DOHH2 (cell line): ENCODE measurements around the gene COPS3.

Source experiments
- H3F3A ChIP-seq: fragments of 200-600 bp; sonication (generic), shearing (Covaris generic); 2 replicates; pipeline ENCODE4 v1.6.0; 2016; ENCODE audit warnings: antibody characterized with exemption, mild to moderate bottlenecking; ENCODE audit not compliant: control insufficient read depth, insufficient read depth
- H3K27ac ChIP-seq: fragments of 200-600 bp; sonication (generic); 2 replicates; pipeline ENCODE4 v1.5.1; 2014; ENCODE audit warnings: low read depth, mild to moderate bottlenecking, low read length, moderate library complexity
- H3K27me3 ChIP-seq: fragments of 200-600 bp; sonication (generic); 2 replicates; pipeline ENCODE4 v1.6.1; 2014; ENCODE audit warnings: mild to moderate bottlenecking, low read length, mixed read lengths; ENCODE audit not compliant: control insufficient read depth
- H3K36me3 ChIP-seq: fragments of 200-600 bp; sonication (generic); 2 replicates; pipeline ENCODE4 v1.6.1; 2014; ENCODE audit warnings: mild to moderate bottlenecking, low read length, moderate library complexity, mixed read lengths; ENCODE audit not compliant: control insufficient read depth
- H3K4me1 ChIP-seq: fragments of 200-600 bp; sonication (generic); 2 replicates; pipeline ENCODE4 v1.6.1; 2014; ENCODE audit warnings: mild to moderate bottlenecking, low read length, mixed read lengths; ENCODE audit not compliant: control insufficient read depth
- H3K4me2 ChIP-seq: fragments of 200-600 bp; sonication (generic); 2 replicates; pipeline ENCODE4 v1.6.0; 2014; ENCODE audit warnings: mild to moderate bottlenecking, low read length, moderate library complexity
- H3K4me3 ChIP-seq: fragments of 200-600 bp; sonication (generic); 2 replicates; pipeline ENCODE4 v1.5.1; 2014; ENCODE audit warnings: mild to moderate bottlenecking, low read length, mixed read lengths
- H3K79me2 ChIP-seq: fragments of 200-600 bp; sonication (generic); 2 replicates; pipeline ENCODE4 v1.6.1; 2014; ENCODE audit warnings: mild to moderate bottlenecking, low read length, mixed read lengths; ENCODE audit not compliant: control insufficient read depth
- H3K9me2 ChIP-seq: fragments of 200-600 bp; sonication (generic); replicated peaks from 2 replicates; pipeline ENCODE4 v1.6.1; 2014; ENCODE audit warnings: mild to moderate bottlenecking, low read length, mixed read lengths; ENCODE audit not compliant: control insufficient read depth
- H3K9me3 ChIP-seq: fragments of 200-600 bp; sonication (generic); 2 replicates; pipeline ENCODE4 v1.6.1; 2014; ENCODE audit warnings: antibody characterized with exemption, low read length, mixed read lengths; ENCODE audit not compliant: control insufficient read depth, insufficient read depth
- H4K20me1 ChIP-seq: fragments of 200-600 bp; sonication (generic); 2 replicates; pipeline ENCODE4 v1.6.0; 2014; ENCODE audit warnings: low read depth, mild to moderate bottlenecking, antibody characterized with exemption, low read length, moderate library complexity; ENCODE audit not compliant: control insufficient read depth, insufficient read depth
- EZH2phosphoT487 ChIP-seq: fragments of 200-600 bp; sonication (generic); IDR thresholded peaks from 2 replicates; pipeline ENCODE4 v1.6.1; 2017; ENCODE audit warnings: borderline replicate concordance, mild to moderate bottlenecking, antibody characterized with exemption, low read length, moderate library complexity, mixed read lengths
- TF ChIP-seq, protein P1 (sequence below): fragments of 200-600 bp; sonication (generic); IDR thresholded peaks from one replicate; pipeline ENCODE4 v1.5.1; 2014; ENCODE audit warnings: antibody characterized with exemption, mild to moderate bottlenecking, low read depth, low read length; ENCODE audit not compliant: poor library complexity, severe bottlenecking

COPS3 gene

GRCh38 chr17:17320188-17320910 lies 39.3 kb upstream of the COPS3 start:
- Histone ChIP-seq H3F3A (no peaks in the 10 kb centered on the region), H3K36me3 (no peaks in the 10 kb centered on the region), H3K4me3 (no peak overlapping the region), H3K9me3 (no peaks in the 10 kb centered on the region), H3K9me2 (no peaks in the 10 kb centered on the region), H3K4me1 (no peaks in the 10 kb centered on the region), H3K4me2 (no peak overlapping the region), H3K79me2 (no peaks in the 10 kb centered on the region), H3K27ac (no peak overlapping the region), H3K27me3 (no peaks in the 10 kb centered on the region), H4K20me1 (no peaks in the 10 kb centered on the region; the same call in 1 of the 2 replicates)
- TF ChIP-seq, protein P1, sequence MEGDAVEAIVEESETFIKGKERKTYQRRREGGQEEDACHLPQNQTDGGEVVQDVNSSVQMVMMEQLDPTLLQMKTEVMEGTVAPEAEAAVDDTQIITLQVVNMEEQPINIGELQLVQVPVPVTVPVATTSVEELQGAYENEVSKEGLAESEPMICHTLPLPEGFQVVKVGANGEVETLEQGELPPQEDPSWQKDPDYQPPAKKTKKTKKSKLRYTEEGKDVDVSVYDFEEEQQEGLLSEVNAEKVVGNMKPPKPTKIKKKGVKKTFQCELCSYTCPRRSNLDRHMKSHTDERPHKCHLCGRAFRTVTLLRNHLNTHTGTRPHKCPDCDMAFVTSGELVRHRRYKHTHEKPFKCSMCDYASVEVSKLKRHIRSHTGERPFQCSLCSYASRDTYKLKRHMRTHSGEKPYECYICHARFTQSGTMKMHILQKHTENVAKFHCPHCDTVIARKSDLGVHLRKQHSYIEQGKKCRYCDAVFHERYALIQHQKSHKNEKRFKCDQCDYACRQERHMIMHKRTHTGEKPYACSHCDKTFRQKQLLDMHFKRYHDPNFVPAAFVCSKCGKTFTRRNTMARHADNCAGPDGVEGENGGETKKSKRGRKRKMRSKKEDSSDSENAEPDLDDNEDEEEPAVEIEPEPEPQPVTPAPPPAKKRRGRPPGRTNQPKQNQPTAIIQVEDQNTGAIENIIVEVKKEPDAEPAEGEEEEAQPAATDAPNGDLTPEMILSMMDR: no peak
- TF ChIP-seq EZH2phosphoT487: no peak

DNA sequence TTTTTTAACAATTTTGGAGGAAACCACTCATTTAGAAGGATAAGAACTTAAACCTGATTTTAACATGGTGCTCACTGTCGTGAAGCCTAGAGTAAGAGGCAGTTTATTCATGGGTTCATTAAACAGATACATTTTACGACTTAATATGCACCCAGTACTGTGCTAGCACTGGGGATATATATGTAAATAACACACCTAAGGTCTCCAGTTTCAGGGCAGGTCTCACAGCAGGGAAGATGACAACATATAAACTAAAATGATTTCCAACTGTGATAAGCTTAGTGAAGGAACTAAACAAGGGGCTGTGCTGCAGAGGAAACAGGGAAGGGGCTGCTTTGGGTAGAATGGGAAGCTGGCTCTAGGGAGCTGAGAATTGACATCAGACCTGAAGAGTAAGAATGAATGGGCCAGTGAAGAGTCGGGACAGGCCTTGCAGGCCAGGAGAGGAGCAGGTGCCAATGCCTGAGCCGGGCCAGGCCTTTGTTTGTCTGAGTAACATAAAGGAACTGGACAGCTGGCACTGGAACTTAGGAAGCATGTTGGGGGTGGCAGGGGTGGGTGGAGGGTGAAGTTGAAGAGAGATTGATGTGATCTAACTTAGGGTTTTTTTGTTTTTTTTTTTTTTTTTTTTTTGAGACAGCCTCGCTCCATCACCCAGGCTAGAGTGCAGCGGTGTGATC lies 34.2 kb upstream of the COPS3 start:
- Histone ChIP-seq H3K9me3 (no peaks in the 10 kb centered on the region), H3K79me2 (no peaks in the 10 kb centered on the region), H3K9me2 (no peaks in the 10 kb centered on the region), H3K36me3 (peaks cover 11% of the 10 kb centered on the region; the same call in 1 of the 2 replicates), H4K20me1 (no peaks in the 10 kb centered on the region), H3K27me3 (no peaks in the 10 kb centered on the region), H3K4me1 (no peaks in the 10 kb centered on the region), H3K4me3 (no peak overlapping the region), H3F3A (no peaks in the 10 kb centered on the region), H3K27ac (no peak overlapping the region), H3K4me2 (no peak overlapping the region)
- TF ChIP-seq EZH2phosphoT487: no peak

DNA sequence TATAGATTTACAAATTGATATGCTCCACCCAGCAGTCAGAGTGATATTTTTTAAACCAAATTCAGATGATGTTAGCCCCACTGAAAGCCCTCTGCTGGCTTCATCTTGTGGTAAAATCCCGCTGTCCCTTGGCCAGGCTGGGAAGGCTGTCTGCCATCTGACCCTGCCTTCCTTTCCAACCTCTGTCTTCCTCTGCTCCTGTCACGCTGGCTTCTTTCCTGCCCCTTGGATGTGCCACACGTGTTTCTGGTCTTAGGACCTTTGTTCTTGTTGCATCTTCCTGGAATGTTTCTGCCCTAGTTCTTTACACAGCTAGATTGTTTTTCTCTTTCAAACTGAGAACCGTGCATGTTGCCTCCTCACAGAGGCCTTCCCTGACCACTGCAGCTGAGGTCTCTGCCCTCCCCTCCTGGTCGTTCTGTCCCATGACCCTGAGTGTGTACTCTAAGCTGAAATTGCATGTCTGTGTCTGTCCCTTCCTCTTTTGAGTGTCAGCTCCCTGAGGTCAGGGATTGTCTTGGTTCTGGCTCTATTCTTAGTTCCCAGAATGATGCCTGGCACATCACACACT lies 33.5 kb upstream of the COPS3 start:
- Histone ChIP-seq H4K20me1 (no peaks in the 10 kb centered on the region), H3K4me2 (no peak overlapping the region), H3K27me3 (no peaks in the 10 kb centered on the region), H3K9me3 (no peaks in the 10 kb centered on the region), H3K4me3 (no peak overlapping the region), H3F3A (no peaks in the 10 kb centered on the region), H3K79me2 (no peaks in the 10 kb centered on the region), H3K9me2 (no peaks in the 10 kb centered on the region), H3K36me3 (peaks cover 13% of the 10 kb centered on the region; the same call in 1 of the 2 replicates), H3K27ac (no peak overlapping the region), H3K4me1 (no peaks in the 10 kb centered on the region)
- no peak for TF ChIP-seq EZH2phosphoT487
- TF ChIP-seq, protein P1: no peak

- no peak overlapping the region for H3K4me3 ChIP-seq
- H3K4me1 ChIP-seq: no peaks in the 10 kb centered on the region
- H3K27me3 ChIP-seq: no peaks in the 10 kb centered on the region
- H3K4me2 ChIP-seq: no peak overlapping the region
- peaks cover 19% of the 10 kb centered on the region for H3K36me3 ChIP-seq
- no peaks in the 10 kb centered on the region for H3F3A ChIP-seq
- no peaks in the 10 kb centered on the region for H3K9me3 ChIP-seq
- no peaks in the 10 kb centered on the region for H3K9me2 ChIP-seq
- no peaks in the 10 kb centered on the region for H4K20me1 ChIP-seq
- TF ChIP-seq, protein P1: peak; percentile 66
- TF ChIP-seq EZH2phosphoT487: no peak
- H3K27ac ChIP-seq: no peak overlapping the region
- no peaks in the 10 kb centered on the region for H3K79me2 ChIP-seq
Observed at GRCh38 chr17:17313350-17313991, 32.4 kb upstream of the COPS3 start.
